Astrocyte of the spinal cord (primary cell): Measurements from ENCODE around the gene PRKAG3.

Experiments
- DNase-seq: peaks from one replicate; pipeline ENCODE4 v3.0.0; 2011; ENCODE audit warnings: low read depth, low spot score
- H3K4me3 ChIP-seq: 2 replicates; pipeline ENCODE4 v1.5.1; 2011; ENCODE audit warnings: low read depth, mild to moderate bottlenecking, low read length, moderate library complexity
- CTCF ChIP-seq: IDR thresholded peaks from 2 replicates; pipeline ENCODE4 v1.5.1; 2012; ENCODE audit warnings: low read depth, mild to moderate bottlenecking, low read length, inconsistent platforms
- in situ Hi-C: cut with HindIII; loops from 2 replicates; pipeline ENCODE4 v1.10.0; 2017; ENCODE audit warnings: low sequenced_read_pairs

PRKAG3 gene

GRCh38 chr2:218823196-218823855 lies 8.3 kb downstream of the PRKAG3 start:
- no peak overlapping the region for H3K4me3 ChIP-seq
- DNase-seq, result no peak
- in situ Hi-C loops, result no loop called here
- TF ChIP-seq CTCF, result no peak

GRCh38 chr2:218822622-218823021 lies 9.0 kb downstream of the PRKAG3 start:
- H3K4me3 ChIP-seq, result no peak overlapping the region
- DNase-seq, result no peak
- in situ Hi-C loops, result no loop called here
- TF ChIP-seq CTCF, result no peak

DNA sequence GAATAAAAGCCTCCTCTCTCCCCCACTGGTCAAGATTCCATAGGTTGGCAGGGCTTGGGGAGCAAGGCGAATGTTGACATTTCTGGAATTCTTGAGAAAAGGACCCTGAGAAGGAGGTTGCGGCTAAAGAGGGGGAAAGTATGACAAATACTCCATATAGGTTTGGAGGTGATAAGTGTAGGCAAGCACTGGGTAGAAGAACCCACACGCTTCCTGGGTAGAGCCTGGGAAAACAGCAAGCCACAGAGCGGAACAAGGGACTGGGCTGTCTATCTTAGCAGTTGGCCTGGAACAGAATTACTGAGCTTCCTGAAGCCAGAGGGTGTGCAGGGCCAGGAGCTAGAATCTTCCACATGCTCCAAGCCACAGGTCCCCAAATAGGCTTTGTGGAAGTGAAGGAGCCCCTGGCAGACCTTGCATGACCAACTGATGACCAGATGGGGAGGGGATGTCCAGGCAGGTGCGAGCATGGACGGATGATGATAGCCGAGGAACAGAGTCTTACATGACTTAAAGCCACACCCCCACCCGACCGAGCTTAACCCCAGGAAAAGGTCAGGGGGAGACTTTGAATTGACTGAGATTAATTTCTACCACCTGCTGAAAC lies 9.9 kb downstream of the PRKAG3 start:
- H3K4me3 ChIP-seq, result no peak overlapping the region
- in situ Hi-C loops, result no loop called here
- no peak for DNase-seq
- no peak for TF ChIP-seq CTCF

DNA sequence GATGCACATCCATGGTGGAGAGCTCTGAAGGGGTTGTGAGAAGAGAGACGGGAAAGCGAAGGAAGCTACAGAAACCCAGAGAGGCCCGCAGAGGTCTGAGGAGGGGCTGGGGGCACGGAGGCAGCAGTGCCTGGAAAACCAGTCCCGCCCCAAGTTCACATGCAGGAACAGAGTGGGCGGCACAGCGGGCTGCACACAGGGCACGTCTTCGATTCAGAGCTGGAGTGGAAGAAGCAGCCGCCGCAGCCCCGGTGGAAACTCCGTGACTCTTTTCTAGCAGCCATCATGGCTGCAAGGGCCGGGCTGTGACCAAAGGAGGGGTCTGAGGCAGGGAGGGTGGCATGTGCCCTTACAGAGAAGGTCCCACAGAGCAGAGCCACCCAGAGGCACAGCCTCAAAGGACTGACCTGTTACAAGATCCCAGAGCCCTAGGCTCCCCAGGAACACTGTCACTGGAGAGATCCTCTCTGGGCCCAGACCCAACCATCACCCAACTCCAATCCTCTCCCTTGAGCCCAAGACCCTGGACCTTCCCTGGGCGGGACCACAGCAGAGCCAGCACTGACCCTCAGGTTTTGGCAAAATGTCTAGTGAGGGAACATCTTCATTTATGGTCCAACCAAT lies 10.7 kb downstream of the PRKAG3 start:
- TF ChIP-seq CTCF, result no peak
- in situ Hi-C loops, result no loop called here
- DNase-seq, result no peak
- H3K4me3 ChIP-seq, result no peak overlapping the region

DNA sequence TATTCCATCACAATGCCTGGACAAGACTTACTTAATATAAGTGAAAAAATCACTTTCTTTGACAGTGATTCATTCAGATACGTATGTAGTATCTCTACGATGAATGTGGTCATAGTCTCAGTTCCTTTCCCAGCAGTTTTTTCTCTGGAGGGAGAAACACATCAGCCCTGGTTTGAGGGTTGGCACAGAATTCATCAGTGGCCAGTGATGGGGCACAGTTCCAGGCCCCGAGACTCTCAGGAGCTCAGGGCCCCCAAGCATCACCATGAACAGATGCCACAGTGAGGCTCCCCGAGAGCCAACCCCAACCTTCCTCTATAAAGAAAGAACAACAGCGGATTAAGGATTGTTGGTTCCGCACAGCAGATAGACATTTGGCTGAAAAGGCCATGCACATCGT lies 12.5 kb downstream of the PRKAG3 start:
- no peak for TF ChIP-seq CTCF
- no peak for DNase-seq
- H3K4me3 ChIP-seq, result no peak overlapping the region
- in situ Hi-C loops, result no loop called here

DNA sequence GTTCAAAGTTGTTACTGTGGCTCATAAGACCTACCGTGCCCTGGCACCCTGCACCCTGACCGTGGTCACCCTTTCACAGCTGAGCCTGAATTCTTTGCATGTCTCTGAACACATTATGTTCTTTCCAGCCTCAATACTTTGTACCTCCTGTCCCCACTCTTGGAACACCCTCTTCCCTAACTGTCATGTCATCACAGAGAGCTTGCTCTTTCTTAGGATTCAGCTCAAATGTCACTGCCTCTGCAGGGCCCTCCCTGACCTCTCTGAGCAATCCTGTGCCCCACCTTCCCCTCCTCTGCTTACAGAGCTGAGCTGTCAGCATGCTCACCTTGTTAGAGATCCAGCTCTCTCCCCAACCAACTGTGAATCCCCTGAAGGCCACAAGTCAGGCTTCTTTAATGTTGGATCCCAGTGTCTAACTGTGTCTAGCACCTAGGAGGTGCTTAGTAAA lies 15.0 kb downstream of the PRKAG3 start:
- in situ Hi-C loops, result no loop called here
- H3K4me3 ChIP-seq, result no peak overlapping the region
- no peak for TF ChIP-seq CTCF
- DNase-seq, result no peak
